Thoracic aorta (tissue), 2 donors: ENCODE measurements around the gene VAT1L. TPM values are rescaled to one million over a fixed set of nuclear protein-coding genes. Genes with fewer than 3 reads are reported as not detected.

Source experiments
- ATAC-seq: fragments of 150-250 bp; one replicate; pipeline ENCODE4 v1.8.0; 2017; ENCODE audit warnings: low read depth; ENCODE audit not compliant: insufficient number of reproducible peaks, low FRiP score
- DNase-seq: peaks from one replicate; pipeline ENCODE4 v3.0.0-alpha.2; 2020; ENCODE audit warnings: low spot score
- H3K27ac ChIP-seq, 2 donors: fragments of 200-600 bp; sonication (generic); 1 replicate in 1 of 2; 2 replicates in 1 of 2; pipeline ENCODE4 v1.5.1; 2016; ENCODE audit warnings: mild to moderate bottlenecking in 2 of 2, moderate library complexity in 2 of 2
- H3K27me3 ChIP-seq: fragments of 200-600 bp; sonication (generic); replicated peaks from 2 replicates; pipeline ENCODE4 v1.6.0; 2016; ENCODE audit warnings: mild to moderate bottlenecking; ENCODE audit not compliant: insufficient read depth
- H3K36me3 ChIP-seq: fragments of 200-600 bp; sonication (generic); one replicate; pipeline ENCODE4 v1.5.1; 2016
- H3K4me1 ChIP-seq, 2 donors: fragments of 200-600 bp; sonication (generic); 1 replicate in 1 of 2; 2 replicates in 1 of 2; pipeline versions ENCODE4 v1.5.1 to v1.6.0; 2016; ENCODE audit warnings: low read depth in 2 of 2, mild to moderate bottlenecking in 1 of 2; ENCODE audit not compliant: control insufficient read depth in 1 of 2
- H3K4me3 ChIP-seq: fragments of 200-600 bp; sonication (generic); 2 replicates; pipeline ENCODE4 v1.5.1; 2016; ENCODE audit warnings: mild to moderate bottlenecking
- H3K9me3 ChIP-seq: fragments of 200-600 bp; sonication (generic); 2 replicates; pipeline ENCODE4 v1.5.1; 2016
- total RNA-seq, 2 donors: library from RNA; depleted of rRNA; stranded (reverse); fragments of >200 nt; gene quantifications; one replicate each; pipeline versions ENCODE4 v1.1.0 to v1.2.3, GENCODE V29; 2016
- TF ChIP-seq, protein P1 (sequence below): fragments of 200-600 bp; sonication (generic); IDR thresholded peaks from one replicate; pipeline ENCODE4 v1.5.1; 2019; ENCODE audit warnings: antibody characterized with exemption

VAT1L gene
- total RNA-seq, 2 donors from 2014 or later, result 10.4 to 27.1 TPM

DNA sequence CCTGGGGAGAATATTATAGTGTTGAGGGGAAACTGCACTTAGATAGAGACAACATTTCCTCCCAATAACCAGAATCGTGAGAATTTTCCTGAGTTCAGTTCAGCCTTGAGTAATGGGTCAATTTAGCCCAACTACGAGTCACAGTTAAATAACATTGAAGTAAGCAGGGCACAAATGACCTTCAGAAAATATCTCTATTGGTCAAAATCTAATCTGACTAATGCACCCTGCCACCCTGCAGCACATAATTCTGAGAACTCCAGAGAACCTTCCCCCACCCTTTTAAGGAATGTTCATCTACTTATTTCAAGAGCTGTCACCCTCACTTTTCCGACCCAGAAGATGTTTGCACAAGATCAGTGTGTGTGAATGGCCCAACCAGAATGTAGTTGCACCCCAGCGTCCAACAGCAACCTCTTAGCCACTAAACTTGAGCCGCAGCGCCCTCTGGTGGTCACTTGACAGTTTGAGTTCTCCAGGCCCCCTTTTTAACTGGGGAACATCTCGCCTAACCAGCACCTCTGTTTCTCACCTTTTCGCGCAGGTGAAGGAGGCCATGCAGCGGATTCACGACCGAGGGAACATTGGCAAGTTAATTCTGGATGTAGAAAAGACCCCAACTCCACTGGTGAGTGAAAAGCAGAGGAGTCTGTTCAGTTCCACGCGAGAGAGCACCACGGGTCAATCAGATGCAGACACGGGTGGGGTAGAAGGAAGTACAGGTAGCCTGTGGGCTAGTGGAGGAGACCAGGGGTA lies 183.1 kb downstream of the VAT1L start:
- no peak overlapping the region for H3K27ac ChIP-seq
- DNase-seq (peak; percentile 51), ATAC-seq (peak; percentile 81)
- no peaks in the 10 kb centered on the region for H3K9me3 ChIP-seq
- H3K27me3 ChIP-seq, result no peaks in the 10 kb centered on the region
- TF ChIP-seq, protein P1, sequence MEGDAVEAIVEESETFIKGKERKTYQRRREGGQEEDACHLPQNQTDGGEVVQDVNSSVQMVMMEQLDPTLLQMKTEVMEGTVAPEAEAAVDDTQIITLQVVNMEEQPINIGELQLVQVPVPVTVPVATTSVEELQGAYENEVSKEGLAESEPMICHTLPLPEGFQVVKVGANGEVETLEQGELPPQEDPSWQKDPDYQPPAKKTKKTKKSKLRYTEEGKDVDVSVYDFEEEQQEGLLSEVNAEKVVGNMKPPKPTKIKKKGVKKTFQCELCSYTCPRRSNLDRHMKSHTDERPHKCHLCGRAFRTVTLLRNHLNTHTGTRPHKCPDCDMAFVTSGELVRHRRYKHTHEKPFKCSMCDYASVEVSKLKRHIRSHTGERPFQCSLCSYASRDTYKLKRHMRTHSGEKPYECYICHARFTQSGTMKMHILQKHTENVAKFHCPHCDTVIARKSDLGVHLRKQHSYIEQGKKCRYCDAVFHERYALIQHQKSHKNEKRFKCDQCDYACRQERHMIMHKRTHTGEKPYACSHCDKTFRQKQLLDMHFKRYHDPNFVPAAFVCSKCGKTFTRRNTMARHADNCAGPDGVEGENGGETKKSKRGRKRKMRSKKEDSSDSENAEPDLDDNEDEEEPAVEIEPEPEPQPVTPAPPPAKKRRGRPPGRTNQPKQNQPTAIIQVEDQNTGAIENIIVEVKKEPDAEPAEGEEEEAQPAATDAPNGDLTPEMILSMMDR, result peak; percentile 83
- H3K4me3 ChIP-seq, result no peak overlapping the region
- H3K36me3 ChIP-seq, result no peaks in the 10 kb centered on the region
- H3K4me1 ChIP-seq, result peaks cover 0 to 6% of the 10 kb centered on the region in 2 donors

DNA sequence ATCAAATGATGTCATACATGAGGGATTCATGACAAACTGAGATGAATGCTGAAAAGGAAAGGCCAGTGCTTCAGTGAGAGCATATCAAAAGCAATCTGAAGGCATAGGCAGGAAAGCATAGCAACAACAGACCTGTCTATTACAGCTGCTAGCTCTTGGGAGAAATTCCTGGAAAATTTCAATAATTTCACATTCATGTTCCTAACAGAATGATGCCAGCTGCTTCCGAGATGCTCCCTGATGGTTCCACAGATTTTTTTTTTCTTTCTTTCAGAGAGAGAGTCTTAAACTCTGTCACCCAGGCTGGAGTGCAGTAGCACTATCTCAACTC lies 183.7 kb downstream of the VAT1L start:
- DNase-seq, result no peak
- no peak for ATAC-seq
- no peaks in the 10 kb centered on the region for H3K9me3 ChIP-seq
- H3K27me3 ChIP-seq, result no peaks in the 10 kb centered on the region
- H3K36me3 ChIP-seq, result no peaks in the 10 kb centered on the region
- peaks cover 0 to 6% of the 10 kb centered on the region in 2 donors for H3K4me1 ChIP-seq
- no peak overlapping the region for H3K27ac ChIP-seq
- H3K4me3 ChIP-seq, result no peak overlapping the region
- TF ChIP-seq, protein P1, result no peak

DNA sequence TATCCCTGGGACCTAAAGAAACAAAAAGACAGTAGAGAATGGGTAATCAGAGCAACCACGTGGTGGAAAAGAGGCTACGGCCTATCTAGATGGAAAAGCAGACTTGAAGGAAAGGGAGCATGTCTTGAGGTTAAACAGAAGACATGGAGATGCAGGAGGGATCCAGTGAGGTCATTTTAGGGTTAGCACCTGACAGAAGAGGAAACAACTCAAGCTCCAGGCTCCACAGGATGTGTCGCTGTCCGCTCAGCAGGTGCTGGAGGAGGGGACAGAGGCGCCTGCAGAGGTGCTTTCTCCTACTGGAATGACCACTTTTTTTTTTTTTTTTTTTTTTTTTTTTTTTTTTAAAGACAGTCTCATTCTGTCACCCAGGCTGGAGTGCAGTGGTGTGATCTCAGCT lies 186.5 kb downstream of the VAT1L start:
- TF ChIP-seq, protein P1, result no peak
- Histone ChIP-seq H3K27me3 (no peaks in the 10 kb centered on the region), H3K36me3 (no peaks in the 10 kb centered on the region), H3K4me1 (peaks cover 0 to 6% of the 10 kb centered on the region in 2 donors), H3K27ac (no peak overlapping the region), H3K9me3 (no peaks in the 10 kb centered on the region), H3K4me3 (no peak overlapping the region)
- no peak for DNase-seq
- no peak for ATAC-seq

DNA sequence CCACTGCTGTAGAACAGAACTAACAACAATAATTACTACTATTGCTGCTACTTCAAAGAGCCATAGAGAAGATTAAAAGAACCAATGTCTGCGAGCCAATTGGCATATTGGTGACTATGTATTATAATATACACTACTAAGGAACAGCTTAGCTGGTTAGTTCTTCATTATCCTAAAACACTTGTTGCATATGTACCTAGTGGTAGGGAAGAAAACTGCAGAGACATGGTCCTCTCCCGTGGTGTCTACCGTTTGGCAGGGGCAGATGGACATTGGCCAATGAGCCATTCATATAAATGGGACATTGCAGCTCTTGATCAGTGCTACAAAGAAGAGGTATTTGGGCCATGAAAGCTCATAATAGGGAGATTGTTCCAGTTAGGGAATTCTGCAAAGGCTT lies 187.6 kb downstream of the VAT1L start:
- Histone ChIP-seq H3K9me3 (no peaks in the 10 kb centered on the region), H3K4me1 (peaks cover 0 to 6% of the 10 kb centered on the region in 2 donors), H3K27me3 (no peaks in the 10 kb centered on the region), H3K27ac (no peak overlapping the region), H3K36me3 (no peaks in the 10 kb centered on the region), H3K4me3 (no peak overlapping the region)
- ATAC-seq (no peak), DNase-seq (no peak)
- TF ChIP-seq, protein P1, result no peak

GRCh38 chr16:77977339-77977738 lies 189.0 kb downstream of the VAT1L start:
- Histone ChIP-seq H3K9me3 (no peaks in the 10 kb centered on the region), H3K4me3 (no peak overlapping the region), H3K27me3 (no peaks in the 10 kb centered on the region), H3K4me1 (no peaks in the 10 kb centered on the region), H3K27ac (no peak overlapping the region), H3K36me3 (no peaks in the 10 kb centered on the region)
- TF ChIP-seq, protein P1, result no peak
- ATAC-seq, result no peak
- DNase-seq, result no peak
